ENCODE data around the gene UNKL. TPM values are rescaled to one million over a fixed set of nuclear protein-coding genes. Genes with fewer than 3 reads are reported as not detected.

The UNKL gene
- 4.8 and 8.8 TPM in 2 replicates for total RNA-seq (2014; rRNA removed; shearing (Covaris generic))

- DNase-seq (ENCODE audit: low read depth), result peak; percentile 37
These were observed at the start of gene UNKL for GRCh38 chr16:1414532-1415260. Gene UNKL, minus strand, starts transcription at chr16:1414704. Its CDS starts 13 bp downstream, at chr16:1414691.

GRCh38 chr16:1461146-1461545, 46.6 kb upstream of the UNKL start:
- DNase-seq (ENCODE audit: low read depth), result no peak

GRCh38 chr16:1460602-1461138, 46.2 kb upstream of the UNKL start:
- no peak for DNase-seq (ENCODE audit: low read depth)

- no peak for DNase-seq (ENCODE audit: low read depth)
These were observed 45.5 kb upstream of the UNKL start for GRCh38 chr16:1459967-1460366.

- no peak for DNase-seq (ENCODE audit: low read depth)
These were observed 44.5 kb upstream of the UNKL start for GRCh38 chr16:1458977-1459341.

- DNase-seq (ENCODE audit: low read depth), result no peak
These were observed 44.0 kb upstream of the UNKL start for GRCh38 chr16:1458336-1458976.

GRCh38 chr16:1457489-1458245, 43.2 kb upstream of the UNKL start:
- no peak for DNase-seq (ENCODE audit: low read depth)

GRCh38 chr16:1456951-1457350, 42.4 kb upstream of the UNKL start:
- DNase-seq (ENCODE audit: low read depth), result no peak

GRCh38 chr16:1455190-1456171, 41.0 kb upstream of the UNKL start:
- DNase-seq (ENCODE audit: low read depth), result no peak

GRCh38 chr16:1454561-1454960, 40.1 kb upstream of the UNKL start:
- no peak for DNase-seq (ENCODE audit: low read depth)

- DNase-seq (ENCODE audit: low read depth), result no peak
These were observed 38.8 kb upstream of the UNKL start for GRCh38 chr16:1453316-1453715.

- DNase-seq (ENCODE audit: low read depth), result no peak
These were observed 38.0 kb upstream of the UNKL start for GRCh38 chr16:1452530-1452929.

GRCh38 chr16:1451702-1452392, 37.3 kb upstream of the UNKL start:
- no peak for DNase-seq (ENCODE audit: low read depth)

GRCh38 chr16:1450841-1451240, 36.3 kb upstream of the UNKL start:
- DNase-seq (ENCODE audit: low read depth), result no peak

GRCh38 chr16:1450218-1450617, 35.7 kb upstream of the UNKL start:
- DNase-seq (ENCODE audit: low read depth), result no peak

GRCh38 chr16:1449201-1449788, 34.8 kb upstream of the UNKL start:
- DNase-seq (ENCODE audit: low read depth), result no peak

GRCh38 chr16:1448536-1449116, 34.1 kb upstream of the UNKL start:
- no peak for DNase-seq (ENCODE audit: low read depth)

- DNase-seq (ENCODE audit: low read depth), result no peak
These were observed 33.5 kb upstream of the UNKL start for GRCh38 chr16:1447965-1448364.

GRCh38 chr16:1446296-1447080, 32.0 kb upstream of the UNKL start:
- DNase-seq (ENCODE audit: low read depth), result no peak
